PC-9 (cell line): ENCODE measurements around the gene RAD51AP2. TPM values are rescaled to one million over a fixed set of nuclear protein-coding genes. Genes with fewer than 3 reads are reported as not detected.

Source experiments
- BruUV-seq: library from RNA; stranded (reverse); fragments of 400-500 nt; replicated peaks from 2 replicates; lab custom pipeline; 2021; lab: Mats Ljungman, UMichigan
- CTCF ChIA-PET: fragments of 300-600 bp; sonication (Branson Sonifier 250); formaldehyde crosslinking; loops from one replicate; lab custom pipeline; 2022; ENCODE audit warnings: antibody characterized with exemption; lab: Charles Lee
- POLR2A ChIA-PET: fragments of 300-600 bp; sonication (Branson Sonifier 250); formaldehyde crosslinking; loops from one replicate; lab custom pipeline; 2022; ENCODE audit warnings: antibody characterized with exemption; ENCODE audit not compliant: unreplicated experiment; lab: Charles Lee
- DNase-seq, 2 experiments: peaks; one replicate each; pipeline versions ENCODE4 v3.0.0 to v3.0.0-alpha.2; 2015 to 2022; ENCODE audit warnings: mixed read lengths in 1 of 2
- H2AFZ ChIP-seq: fragments of 200-600 bp; sonication (generic); 2 replicates; pipeline ENCODE4 v1.8.1; 2017; ENCODE audit warnings: antibody characterized with exemption
- H3F3A ChIP-seq: fragments of 200-600 bp; sonication (generic); 2 replicates; pipeline ENCODE4 v1.8.1; 2017; ENCODE audit warnings: antibody characterized with exemption, mild to moderate bottlenecking, low read depth; ENCODE audit not compliant: insufficient read depth
- H3K27ac ChIP-seq: fragments of 200-600 bp; sonication (generic); 2 replicates; pipeline ENCODE4 v1.6.1; 2016; ENCODE audit warnings: mixed run types
- H3K27me3 ChIP-seq: fragments of 200-600 bp; sonication (generic); 2 replicates; pipeline ENCODE4 v1.6.1; 2016; ENCODE audit warnings: low read depth, mixed run types; ENCODE audit not compliant: insufficient read depth
- H3K36me3 ChIP-seq: fragments of 200-600 bp; sonication (generic); 2 replicates; pipeline ENCODE4 v1.6.1; 2016; ENCODE audit warnings: low read depth, mixed run types
- H3K4me1 ChIP-seq: fragments of 200-600 bp; sonication (generic); replicated peaks from 2 replicates; pipeline ENCODE4 v1.6.1; 2016; ENCODE audit warnings: mixed run types; ENCODE audit not compliant: insufficient read depth
- H3K4me2 ChIP-seq: fragments of 200-600 bp; sonication (generic); 2 replicates; pipeline ENCODE4 v1.6.1; 2017; ENCODE audit warnings: mixed run types
- H3K4me3 ChIP-seq: fragments of 200-600 bp; sonication (generic); 2 replicates; pipeline ENCODE4 v1.6.1; 2016; ENCODE audit warnings: mixed run types
- H3K79me2 ChIP-seq: fragments of 200-600 bp; sonication (generic); 2 replicates; pipeline ENCODE4 v1.6.1; 2017; ENCODE audit warnings: low read depth, mixed run types
- H3K9me2 ChIP-seq: fragments of 200-600 bp; sonication (generic); 2 replicates; pipeline ENCODE4 v1.8.1; 2017; ENCODE audit warnings: mild to moderate bottlenecking; ENCODE audit not compliant: insufficient read depth
- H3K9me3 ChIP-seq: fragments of 200-600 bp; sonication (generic); 2 replicates; pipeline ENCODE4 v1.8.1; 2016; ENCODE audit warnings: low read depth; ENCODE audit not compliant: insufficient read depth
- H4K20me1 ChIP-seq: fragments of 200-600 bp; sonication (generic); 2 replicates; pipeline ENCODE4 v1.8.1; 2017; ENCODE audit not compliant: insufficient read depth
- EZH2 ChIP-seq: fragments of 200-600 bp; sonication (generic); IDR thresholded peaks from 2 replicates; pipeline ENCODE4 v1.8.0; 2017; ENCODE audit warnings: antibody characterized with exemption, low read depth
- intact Hi-C: fragments of 100-400 bp; cut with micrococcal nuclease; formaldehyde crosslinking; loops from one replicate; pipeline ENCODE4 v1.10.0; 2022; ENCODE audit not compliant: unreplicated experiment
- total RNA-seq: library from RNA; stranded (reverse); gene quantifications from 2 replicates; pipeline ENCODE4 v1.2.3, GENCODE V29; 2021
- TF ChIP-seq, protein P1 (sequence below): fragments of 200-600 bp; sonication (generic); conservative IDR thresholded peaks from 2 replicates; pipeline ENCODE4 v1.6.1; 2017; ENCODE audit warnings: mixed run types, antibody characterized with exemption, mild to moderate bottlenecking, moderate library complexity

RAD51AP2 gene
- total RNA-seq, 1 experiment from 2014 or later: not detected

DNA sequence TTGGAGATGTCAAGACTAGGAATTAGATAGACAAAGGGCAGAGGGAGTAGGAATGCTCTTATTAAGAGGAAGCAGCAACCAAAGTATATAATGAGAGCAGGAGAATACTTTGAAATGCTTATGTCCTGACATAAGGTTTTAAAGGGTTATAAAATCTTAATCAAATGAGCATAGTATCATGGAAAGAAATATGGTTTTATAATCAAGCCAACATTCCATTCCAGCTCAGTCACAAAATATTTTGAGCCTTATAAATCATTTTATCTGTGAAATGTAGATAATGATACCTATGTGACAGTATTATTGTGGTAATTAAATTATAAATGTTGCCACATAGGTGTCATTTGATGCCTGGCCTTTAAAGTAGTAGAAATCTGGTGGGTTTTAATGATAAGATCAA is 39.8 kb upstream of the RAD51AP2 start:
- Histone ChIP-seq H3K9me3 (no peaks in the 10 kb centered on the region), H3F3A (no peaks in the 10 kb centered on the region), H2AFZ (no peak overlapping the region), H3K4me3 (no peak overlapping the region), H3K36me3 (no peaks in the 10 kb centered on the region), H4K20me1 (no peaks in the 10 kb centered on the region), H3K4me2 (no peak overlapping the region), H3K79me2 (no peaks in the 10 kb centered on the region), H3K27ac (no peak overlapping the region), H3K27me3 (no peaks in the 10 kb centered on the region), H3K4me1 (no peaks in the 10 kb centered on the region), H3K9me2 (no peaks in the 10 kb centered on the region)
- intact Hi-C loops: no loop called here
- no peak for TF ChIP-seq EZH2
- TF ChIP-seq, protein P1, sequence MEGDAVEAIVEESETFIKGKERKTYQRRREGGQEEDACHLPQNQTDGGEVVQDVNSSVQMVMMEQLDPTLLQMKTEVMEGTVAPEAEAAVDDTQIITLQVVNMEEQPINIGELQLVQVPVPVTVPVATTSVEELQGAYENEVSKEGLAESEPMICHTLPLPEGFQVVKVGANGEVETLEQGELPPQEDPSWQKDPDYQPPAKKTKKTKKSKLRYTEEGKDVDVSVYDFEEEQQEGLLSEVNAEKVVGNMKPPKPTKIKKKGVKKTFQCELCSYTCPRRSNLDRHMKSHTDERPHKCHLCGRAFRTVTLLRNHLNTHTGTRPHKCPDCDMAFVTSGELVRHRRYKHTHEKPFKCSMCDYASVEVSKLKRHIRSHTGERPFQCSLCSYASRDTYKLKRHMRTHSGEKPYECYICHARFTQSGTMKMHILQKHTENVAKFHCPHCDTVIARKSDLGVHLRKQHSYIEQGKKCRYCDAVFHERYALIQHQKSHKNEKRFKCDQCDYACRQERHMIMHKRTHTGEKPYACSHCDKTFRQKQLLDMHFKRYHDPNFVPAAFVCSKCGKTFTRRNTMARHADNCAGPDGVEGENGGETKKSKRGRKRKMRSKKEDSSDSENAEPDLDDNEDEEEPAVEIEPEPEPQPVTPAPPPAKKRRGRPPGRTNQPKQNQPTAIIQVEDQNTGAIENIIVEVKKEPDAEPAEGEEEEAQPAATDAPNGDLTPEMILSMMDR: no peak
- ChIA-PET POLR2A (no interaction called here), CTCF (no interaction called here)
- no peak for DNase-seq
- BruUV-seq: no TSS peak

DNA sequence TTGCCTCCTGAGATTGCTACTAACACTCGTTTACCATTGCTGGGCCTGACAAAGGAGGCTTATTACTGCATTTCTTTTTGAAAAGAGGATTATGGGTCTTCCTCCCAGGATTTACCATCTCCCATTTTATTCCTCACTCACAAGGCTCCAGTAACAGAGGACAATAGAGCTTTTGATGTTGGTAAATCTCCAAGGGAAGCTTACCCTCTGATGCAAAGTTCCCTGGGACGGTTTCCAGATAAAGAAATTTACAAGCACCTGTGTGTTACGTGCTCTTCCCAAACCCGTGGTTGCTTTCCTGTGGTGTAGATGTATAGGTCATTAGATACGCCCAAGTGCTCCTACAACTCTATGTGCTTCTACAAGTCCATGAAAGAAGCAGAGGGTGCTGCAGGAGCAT is 39.4 kb upstream of the RAD51AP2 start:
- BruUV-seq: no TSS peak
- intact Hi-C loops: no loop called here
- no peaks in the 10 kb centered on the region for H3K9me2 ChIP-seq
- H2AFZ ChIP-seq: no peak overlapping the region
- H3F3A ChIP-seq: no peaks in the 10 kb centered on the region
- H3K4me1 ChIP-seq: no peaks in the 10 kb centered on the region
- no peak for DNase-seq
- ChIA-PET CTCF (no interaction called here), POLR2A (no interaction called here)
- H4K20me1 ChIP-seq: no peaks in the 10 kb centered on the region
- H3K27me3 ChIP-seq: no peaks in the 10 kb centered on the region
- H3K9me3 ChIP-seq: no peaks in the 10 kb centered on the region
- TF ChIP-seq EZH2: no peak
- TF ChIP-seq, protein P1: no peak
- no peak overlapping the region for H3K27ac ChIP-seq
- H3K79me2 ChIP-seq: no peaks in the 10 kb centered on the region
- no peaks in the 10 kb centered on the region for H3K36me3 ChIP-seq
- H3K4me3 ChIP-seq: no peak overlapping the region
- H3K4me2 ChIP-seq: no peak overlapping the region

DNA sequence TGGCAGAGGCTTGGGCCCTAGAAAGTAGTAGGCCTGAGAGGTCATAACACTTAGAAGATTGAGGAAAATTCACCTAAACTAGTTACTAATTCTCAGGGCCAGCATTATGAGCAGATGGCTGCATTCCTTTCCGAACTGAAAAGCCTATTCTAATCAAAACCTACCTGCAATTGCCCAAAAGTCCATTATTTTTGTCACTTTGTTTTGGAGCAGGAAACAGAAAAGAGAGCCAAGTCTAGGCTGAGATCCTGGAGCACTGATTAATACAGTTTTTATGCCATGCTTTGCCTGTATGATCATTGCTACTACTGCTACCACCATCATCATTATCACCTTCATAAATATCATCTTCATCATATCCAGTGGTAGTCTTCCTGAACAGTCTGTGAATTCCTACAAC is 36.9 kb upstream of the RAD51AP2 start:
- Histone ChIP-seq H3F3A (no peaks in the 10 kb centered on the region), H2AFZ (no peak overlapping the region), H3K4me1 (no peaks in the 10 kb centered on the region), H3K9me3 (no peaks in the 10 kb centered on the region), H3K79me2 (no peaks in the 10 kb centered on the region), H3K9me2 (no peaks in the 10 kb centered on the region), H3K27ac (no peak overlapping the region), H3K27me3 (no peaks in the 10 kb centered on the region), H3K4me3 (no peak overlapping the region), H3K4me2 (no peak overlapping the region), H3K36me3 (no peaks in the 10 kb centered on the region), H4K20me1 (no peaks in the 10 kb centered on the region)
- intact Hi-C loops: no loop called here
- BruUV-seq: no TSS peak
- TF ChIP-seq EZH2: no peak
- TF ChIP-seq, protein P1: no peak
- ChIA-PET CTCF (no interaction called here), POLR2A (no interaction called here)
- DNase-seq: no peak
